Measurements from ENCODE around the gene GNB3. TPM values are rescaled to one million over a fixed set of nuclear protein-coding genes. Genes with fewer than 3 reads are reported as not detected.
"Not testable (repeated sequence)": the region's sequence is repeated elsewhere in the genome, so short reads cannot be mapped to it uniquely, and the experiment has no call there.

The GNB3 gene
- total RNA-seq, 1 donor from 2014 or later: 0.47 TPM

GRCh38 chr12:6872073-6873048, 31.6 kb downstream of the GNB3 start:
- intact Hi-C loops (cut with micrococcal nuclease): loop anchor here (1.0 to 5.0 kb wide), 14 partner anchors 19 to 1370 kb away; partner anchors contain the start of genes CHD4, EMG1, ENO2 and FOXJ2

DNA sequence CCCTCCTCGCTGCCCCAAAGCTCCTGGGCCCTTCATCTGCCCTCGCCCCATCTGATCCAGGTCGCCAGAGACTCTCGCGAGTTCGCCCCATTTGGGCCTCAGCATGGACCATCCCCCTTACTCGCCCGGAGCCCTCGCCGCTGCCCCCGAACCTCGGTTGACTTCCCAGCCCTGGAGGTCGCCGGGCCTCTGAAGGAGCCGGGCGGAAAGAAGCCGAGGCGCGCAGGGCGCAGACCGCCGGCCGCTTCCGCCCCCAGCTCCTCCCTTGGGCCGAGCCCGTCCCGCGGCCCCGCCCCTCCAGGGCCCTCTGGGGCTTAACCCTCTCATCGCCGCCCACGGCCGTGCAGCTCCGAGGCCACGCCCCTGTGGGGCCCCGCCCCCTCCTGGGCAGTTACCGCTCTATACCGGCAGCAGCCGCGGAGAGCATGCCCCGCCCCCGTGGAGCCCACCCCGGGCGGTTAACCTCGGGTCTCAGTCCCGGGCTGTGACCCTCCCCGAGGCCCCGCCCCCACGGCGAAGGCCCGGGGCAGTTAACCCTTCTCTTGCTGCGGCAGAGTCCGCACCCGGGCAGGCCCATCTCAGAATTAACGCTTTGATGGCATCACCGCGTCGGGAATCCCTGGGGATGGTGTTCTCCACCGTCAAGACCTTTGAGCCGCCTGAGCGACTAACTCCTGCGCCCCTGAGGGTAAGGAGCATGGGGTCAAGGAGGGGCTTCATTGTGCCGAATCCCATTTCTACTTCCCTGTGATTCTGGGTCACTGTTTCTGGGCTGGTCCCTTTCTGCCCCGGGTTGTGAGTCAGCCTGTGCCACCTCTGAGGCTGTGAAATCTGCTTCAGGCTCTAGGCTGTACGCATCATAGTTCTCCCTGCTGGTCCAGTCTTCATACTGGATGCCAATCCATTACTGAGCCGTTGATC, 32.6 kb downstream of the GNB3 start, which contains the start of gene SPSB2:
Gene SPSB2 (minus strand): TSS at position 210 of the 921 bp plus-strand sequence. CDS start 402 bp downstream, outside the sequence.
- intact Hi-C loops (cut with micrococcal nuclease): loop anchor here (1.0 to 5.0 kb wide), 13 partner anchors 18 to 1369 kb away; partner anchors contain the start of genes CHD4, EMG1, ENO2 and FOXJ2

DNA sequence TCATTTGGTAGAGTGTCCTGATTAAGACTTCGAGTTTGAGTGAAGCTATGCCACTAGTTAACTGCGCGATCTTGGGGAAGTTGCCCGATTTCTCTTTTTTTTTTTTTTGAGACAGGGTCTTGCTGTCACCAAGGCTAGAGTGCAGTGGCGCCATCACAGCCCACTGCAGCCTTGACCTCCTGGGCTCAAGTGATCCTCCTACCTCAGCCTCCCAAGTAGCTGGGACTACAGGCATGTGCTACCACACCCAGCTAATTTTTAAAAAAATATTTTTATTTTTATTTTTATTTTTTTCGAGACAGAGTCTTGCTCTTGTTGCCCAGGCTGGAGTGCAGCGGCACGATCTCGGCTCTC, 33.3 kb downstream of the GNB3 start:
- intact Hi-C loops (cut with micrococcal nuclease): loop anchor here (5.0 kb wide), 1 partner anchor 1158 kb away; the partner anchor contains the start of gene FOXJ2

GRCh38 chr12:6879824-6880223, 39.1 kb downstream of the GNB3 start:
- intact Hi-C loops (cut with micrococcal nuclease): not testable (repeated sequence)

DNA sequence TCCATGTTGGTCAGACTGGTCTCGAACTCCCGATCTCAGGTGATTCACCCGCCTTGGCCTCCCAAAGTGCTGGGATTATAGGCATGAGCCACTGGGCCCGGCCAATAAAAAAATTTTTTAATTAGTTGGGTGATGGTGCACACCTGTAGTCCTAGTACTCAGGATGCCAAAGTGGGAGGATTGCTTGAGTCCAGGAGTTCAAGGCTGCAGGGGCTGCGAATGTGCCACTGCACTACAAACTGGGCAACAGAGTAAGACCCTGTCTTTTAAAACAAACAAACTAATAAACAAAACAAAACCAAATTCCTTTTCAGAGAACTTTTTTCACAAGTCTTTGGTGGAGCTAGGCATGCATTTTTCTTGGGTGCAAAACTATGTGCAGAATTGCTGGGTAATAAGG, 42.5 kb downstream of the GNB3 start:
- intact Hi-C loops (cut with micrococcal nuclease): no loop called here

DNA sequence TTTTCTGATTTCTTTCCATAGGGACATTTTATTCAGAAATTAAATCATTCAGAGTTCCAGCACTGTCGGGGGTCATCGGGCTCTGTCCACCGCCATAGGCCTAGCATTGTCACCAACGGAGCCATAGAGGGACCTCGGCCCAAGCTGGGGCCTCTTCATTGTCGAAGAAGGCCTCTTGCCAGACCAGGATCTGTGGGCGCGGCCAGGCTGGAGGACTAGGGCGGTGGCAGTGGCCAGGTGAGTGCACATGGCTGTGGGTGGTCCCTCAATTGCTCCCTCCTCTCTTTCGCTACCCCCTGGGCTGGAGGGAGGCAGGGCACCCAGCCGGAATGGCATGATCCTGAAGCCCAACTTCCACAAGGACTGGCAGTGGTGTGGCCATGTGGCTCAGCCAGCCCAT, 43.0 kb downstream of the GNB3 start:
- intact Hi-C loops (cut with micrococcal nuclease): no loop called here

DNA sequence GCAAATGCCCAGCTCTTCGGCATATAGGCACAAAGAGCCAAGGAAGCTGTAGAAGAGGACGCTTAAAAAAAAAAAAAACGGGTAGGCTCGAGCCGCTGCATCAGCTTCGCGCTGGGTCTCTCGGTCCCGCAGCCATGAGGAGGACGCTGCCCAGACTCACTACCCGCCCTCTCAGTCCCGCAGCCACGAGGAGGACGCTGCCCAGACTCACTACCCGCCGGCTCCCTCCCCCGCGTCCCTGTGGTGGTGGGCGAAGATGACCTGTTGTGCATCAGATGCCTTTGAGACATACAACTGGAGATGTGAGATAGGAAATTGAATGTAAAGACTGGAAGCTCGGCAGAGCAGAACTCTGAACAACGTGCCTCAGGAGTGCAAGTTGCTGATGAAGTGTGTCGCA, 43.8 kb downstream of the GNB3 start:
- intact Hi-C loops (cut with micrococcal nuclease): no loop called here

DNA sequence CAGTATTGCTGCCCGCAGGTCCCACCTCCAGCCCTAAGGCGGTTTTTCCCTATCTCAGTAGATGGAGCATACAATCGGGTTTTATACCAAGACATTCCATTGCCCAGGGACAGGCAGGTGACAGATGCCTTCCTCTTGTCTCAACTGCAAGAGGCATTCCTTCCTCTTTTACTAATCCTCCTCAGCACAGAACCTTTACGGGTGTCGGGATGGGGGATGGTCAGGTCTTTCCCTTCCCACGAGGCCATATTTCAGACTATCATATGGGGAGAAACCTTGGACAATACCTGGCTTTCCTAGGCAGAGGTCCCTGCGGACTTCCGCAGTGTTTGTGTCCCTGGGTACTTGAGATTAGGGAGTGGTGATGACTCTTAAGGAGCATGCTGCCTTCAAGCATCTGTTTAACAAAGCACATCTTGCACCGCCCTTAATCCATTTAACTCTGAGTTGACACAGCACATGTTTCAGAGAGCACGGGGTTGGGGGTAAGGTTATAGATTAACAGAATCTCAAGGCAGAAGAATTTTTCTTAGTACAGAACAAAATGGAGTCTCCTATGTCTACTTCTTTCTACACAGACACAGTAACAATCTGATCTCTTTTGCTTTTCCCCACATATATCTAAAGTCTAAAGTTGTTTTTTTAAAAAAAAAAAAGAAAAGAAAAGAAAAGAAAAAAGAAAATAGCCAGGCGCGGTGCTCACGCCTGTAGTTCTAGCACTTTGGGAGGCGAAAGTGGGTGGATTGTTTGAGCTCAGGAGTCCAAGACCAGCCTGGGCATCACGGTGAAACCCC, 45.7 kb downstream of the GNB3 start:
- intact Hi-C loops (cut with micrococcal nuclease): not testable (repeated sequence)

GRCh38 chr12:6887460-6887859, 46.7 kb downstream of the GNB3 start:
- intact Hi-C loops (cut with micrococcal nuclease): no loop called here

GRCh38 chr12:6888360-6888759, 47.6 kb downstream of the GNB3 start:
- intact Hi-C loops (cut with micrococcal nuclease): no loop called here

DNA sequence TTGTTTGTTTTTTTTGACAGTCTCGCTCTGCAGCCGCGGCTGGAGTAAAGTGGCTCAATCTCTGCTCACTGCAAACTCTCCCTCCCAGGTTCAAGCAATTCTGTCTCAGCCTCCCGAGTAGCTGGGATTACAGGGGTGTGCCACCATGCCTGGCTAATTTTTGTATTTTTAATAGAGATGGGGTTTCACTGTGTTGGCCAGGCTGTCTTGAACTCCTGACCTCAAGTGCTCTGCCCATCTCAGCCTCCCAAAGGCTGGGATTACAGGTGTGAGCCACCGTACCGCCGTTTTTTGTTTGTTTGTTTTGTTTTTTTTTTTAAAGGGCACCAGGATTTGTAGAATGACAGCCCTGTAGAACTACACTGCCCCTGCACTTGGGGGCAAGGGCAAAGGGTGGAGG, 48.1 kb downstream of the GNB3 start:
- intact Hi-C loops (cut with micrococcal nuclease): not testable (repeated sequence)

- intact Hi-C loops (cut with micrococcal nuclease): loop anchor here (2.0 kb wide), 4 partner anchors 63 to 1193 kb away; partner anchors contain the start of genes CHD4, NECAP1 and ZNF384
Measured at GRCh38 chr12:6889775-6890573, 49.2 kb downstream of the GNB3 start.

DNA sequence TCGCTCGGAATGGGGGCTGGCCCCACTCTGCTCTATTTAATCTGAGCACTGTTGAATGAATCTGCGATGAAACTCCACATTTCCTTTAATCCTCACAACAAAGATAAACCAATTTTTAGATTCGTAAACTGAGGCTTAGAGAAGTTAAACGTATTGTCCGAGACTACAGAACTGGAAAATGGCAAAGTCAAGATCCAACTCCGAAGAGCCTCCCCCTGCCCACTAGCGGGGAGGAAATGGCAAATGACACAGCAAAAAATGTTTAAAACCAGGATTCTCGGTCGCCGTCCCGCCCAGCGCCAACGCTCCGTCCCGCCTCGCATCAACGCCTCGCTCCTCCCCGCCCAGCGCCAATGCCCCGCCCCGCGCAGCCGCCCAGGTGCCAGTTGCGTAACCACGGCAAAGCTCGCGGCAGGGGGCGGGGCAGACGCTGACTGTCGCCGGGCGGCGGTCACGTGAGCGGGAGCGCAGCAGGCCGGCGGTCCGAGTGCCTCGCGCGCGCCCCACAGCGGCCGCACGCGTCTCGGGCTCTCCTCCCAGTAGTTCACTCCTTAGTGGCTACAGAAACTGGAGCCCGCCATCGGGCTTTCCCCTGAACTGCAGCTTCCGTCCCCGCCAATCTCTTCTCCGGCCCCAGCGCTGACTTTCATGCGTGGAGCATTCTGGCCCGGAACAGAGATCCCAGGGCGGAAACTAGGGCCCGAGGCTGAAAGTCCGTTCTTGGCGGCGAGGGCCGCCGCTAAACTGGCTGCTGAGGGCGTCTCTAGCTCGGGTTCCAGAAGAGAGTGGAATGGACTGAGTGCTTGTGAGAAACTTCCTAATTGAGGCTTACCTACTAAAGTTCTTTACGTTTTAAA, 50.3 kb downstream of the GNB3 start:
- intact Hi-C loops (cut with micrococcal nuclease): loop anchor here (1.0 to 2.0 kb wide), 18 partner anchors 13 to 1192 kb away; partner anchors contain the start of genes C1RL, CHD4, COPS7A and EMG1

DNA sequence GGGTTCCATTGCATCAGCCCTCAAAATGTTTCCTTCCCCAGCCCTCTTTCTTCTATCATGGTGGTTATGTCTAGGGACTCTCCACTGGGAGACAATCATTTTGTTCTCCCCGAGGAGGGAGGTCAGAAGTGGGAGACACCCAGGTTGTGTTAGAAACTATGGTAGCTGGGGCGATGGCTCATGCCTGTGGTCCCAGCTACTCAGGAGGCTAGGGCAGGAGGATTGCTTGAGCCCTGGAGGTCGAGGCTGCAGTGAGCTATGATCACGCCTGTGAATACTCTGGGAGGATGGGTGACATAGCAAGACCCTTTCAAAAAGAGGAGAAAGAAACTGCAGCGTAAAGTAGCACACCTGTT, 50.9 kb downstream of the GNB3 start:
- intact Hi-C loops (cut with micrococcal nuclease): loop anchor here (1.0 to 2.0 kb wide), 18 partner anchors 13 to 1191 kb away; partner anchors contain the start of genes C1RL, CHD4, COPS7A and EMG1

DNA sequence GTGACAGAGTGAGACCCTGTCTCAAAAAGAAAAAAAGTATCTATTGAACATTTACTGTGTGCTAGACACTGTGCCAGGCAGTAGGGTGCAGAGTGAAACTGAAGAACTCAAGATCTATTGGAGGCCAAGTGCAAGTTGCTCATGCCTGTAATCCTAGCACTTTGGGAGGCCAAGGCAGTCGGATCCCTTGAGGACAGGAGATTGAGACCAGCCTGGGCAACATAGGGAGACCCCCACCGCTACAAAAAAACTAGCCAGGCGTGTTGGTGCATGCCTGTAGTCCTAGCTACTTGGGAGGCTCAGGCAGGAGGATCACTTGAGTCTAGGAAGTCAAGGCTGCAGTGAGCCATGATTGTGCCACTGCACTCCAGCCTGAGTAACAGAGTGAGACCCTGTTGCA, 52.0 kb downstream of the GNB3 start:
- intact Hi-C loops (cut with micrococcal nuclease): not testable (repeated sequence)

GRCh38 chr12:6894321-6894720, 53.6 kb downstream of the GNB3 start:
- intact Hi-C loops (cut with micrococcal nuclease): no loop called here
